Mucosa of rectum (tissue), 2 donors: ENCODE results near the gene RNF157.
"Not testable (repeated sequence)": the region's sequence is repeated elsewhere in the genome, so short reads cannot be mapped to it uniquely, and the experiment has no call there.

ENCODE experiments used
- H3K27ac ChIP-seq, 2 donors: one replicate each; pipeline ENCODE4 v1.7.0; 2013; ENCODE audit warnings: inconsistent platforms in 2 of 2, low read depth in 2 of 2, low read length in 2 of 2
- H3K27me3 ChIP-seq, 2 donors: one replicate each; pipeline ENCODE4 v1.7.0; 2013; ENCODE audit warnings: low read length in 2 of 2; ENCODE audit not compliant: control insufficient read depth in 2 of 2, insufficient read depth in 2 of 2
- H3K36me3 ChIP-seq, 2 donors: one replicate each; pipeline ENCODE4 v1.7.0; 2013; ENCODE audit warnings: low read length in 2 of 2; ENCODE audit not compliant: control insufficient read depth in 2 of 2, insufficient read depth in 2 of 2
- H3K4me1 ChIP-seq, 2 donors: one replicate each; pipeline ENCODE4 v1.7.0; 2013; ENCODE audit warnings: low read length in 2 of 2, mild to moderate bottlenecking in 1 of 2; ENCODE audit not compliant: control insufficient read depth in 2 of 2, insufficient read depth in 2 of 2
- H3K4me3 ChIP-seq, 2 donors: one replicate each; pipeline ENCODE4 v1.7.0; 2013; ENCODE audit warnings: low read length in 2 of 2
- H3K9ac ChIP-seq, 2 donors: one replicate each; pipeline ENCODE4 v1.7.0; 2013; ENCODE audit warnings: low read length in 2 of 2, low read depth in 1 of 2, mild to moderate bottlenecking in 1 of 2
- H3K9me3 ChIP-seq, 2 donors: one replicate each; pipeline ENCODE4 v1.7.0; 2013; ENCODE audit warnings: low read length in 2 of 2; ENCODE audit not compliant: control insufficient read depth in 2 of 2
- donor health status: healthy.
- donor health status: Normal muscosa, but diverticular disease.

The RNF157 gene

DNA sequence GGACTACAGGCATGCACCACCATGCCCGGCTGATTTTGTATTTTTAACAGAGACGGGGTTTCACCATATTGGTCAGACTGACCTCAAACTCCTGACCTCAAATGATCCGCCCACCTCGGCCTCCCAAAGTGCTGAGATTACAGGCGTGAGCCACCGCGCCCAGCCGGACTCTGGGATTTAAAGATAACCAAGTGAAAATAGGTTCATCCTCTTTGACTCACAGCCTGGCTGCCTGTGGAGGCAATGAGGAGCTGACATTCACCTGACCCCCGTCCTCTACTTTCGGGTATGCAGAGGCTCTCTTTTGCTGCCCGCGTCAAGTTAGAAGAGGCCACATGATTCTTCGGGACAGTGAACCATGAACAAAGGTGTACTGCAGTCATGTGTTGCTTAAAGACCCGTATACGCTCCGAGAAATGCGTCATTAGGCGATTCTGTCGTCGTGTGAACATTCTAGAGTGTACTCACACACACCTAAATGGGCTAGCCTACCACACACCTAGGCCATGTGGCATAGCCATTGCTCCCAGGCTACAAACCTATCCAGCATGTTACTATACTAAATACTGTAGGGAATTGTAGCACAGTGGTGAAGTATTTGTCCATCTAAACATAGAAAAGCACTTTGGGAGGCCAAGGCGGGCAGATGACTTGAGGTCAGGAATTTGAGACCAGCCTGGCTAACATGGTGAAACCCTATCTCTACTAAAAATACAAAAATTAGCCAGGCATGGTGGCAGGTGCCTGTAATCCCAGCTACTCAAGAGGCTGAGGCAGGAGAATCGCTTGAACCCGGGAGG lies 12.9 kb upstream of the RNF157 start:
- H3K4me3 ChIP-seq, H3K9me3 ChIP-seq, H3K9ac ChIP-seq, H3K27me3 ChIP-seq, H3K36me3 ChIP-seq: not testable (repeated sequence)
- peak overlapping the region; percentile 69 to 70 for H3K27ac ChIP-seq
- H3K4me1 ChIP-seq: peaks cover 10 to 17% of the 10 kb centered on the region in 2 donors

GRCh38 chr17:76252040-76252954 lies 12.0 kb upstream of the RNF157 start:
- H3K9ac ChIP-seq: no peak overlapping the region

DNA sequence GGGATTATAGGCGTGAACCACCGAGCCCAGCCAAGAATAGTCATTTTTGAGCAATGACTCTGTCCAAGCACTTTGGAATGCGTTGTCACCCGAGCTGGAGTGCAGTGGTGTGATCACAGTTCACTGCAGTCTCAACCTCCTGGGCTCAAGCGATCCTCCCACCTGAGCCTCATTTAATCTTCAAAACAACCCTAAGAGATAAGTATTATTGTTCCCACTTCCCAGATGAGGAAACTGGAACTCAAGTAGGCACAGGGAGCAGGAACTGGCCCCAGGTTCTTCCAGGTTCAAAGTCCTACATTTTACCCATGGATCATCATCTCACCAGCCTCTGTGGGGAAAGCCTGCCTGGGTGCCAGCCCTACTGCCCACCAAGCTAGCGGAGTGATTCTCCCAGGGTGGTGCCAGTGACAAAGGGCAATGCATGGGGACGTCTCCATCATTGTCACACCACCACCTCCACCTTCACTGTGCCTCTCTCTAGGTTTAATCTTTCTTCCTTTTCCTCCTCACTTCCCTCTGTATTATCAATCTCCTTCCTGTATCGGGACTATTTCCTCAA lies 11.3 kb upstream of the RNF157 start:
- Histone ChIP-seq H3K9ac (no peak overlapping the region), H3K4me1 (peaks cover 12 to 22% of the 10 kb centered on the region in 2 donors), H3K4me3 (no peak overlapping the region), H3K36me3 (no peaks in the 10 kb centered on the region), H3K9me3 (no peaks in the 10 kb centered on the region), H3K27me3 (no peaks in the 10 kb centered on the region), H3K27ac (peak overlapping the region; percentile 69 to 70)

More at GRCh38 chr17:76252040-76252954, 12.0 kb upstream of the RNF157 start:
- Histone ChIP-seq H3K4me3 (peak overlapping the region in 1 of 2 donors; percentile 28), H3K27ac (peak overlapping the region; percentile 69 to 70), H3K27me3 (no peaks in the 10 kb centered on the region), H3K4me1 (peaks cover 7 to 17% of the 10 kb centered on the region in 2 donors), H3K9me3 (no peaks in the 10 kb centered on the region), H3K36me3 (no peaks in the 10 kb centered on the region)

DNA sequence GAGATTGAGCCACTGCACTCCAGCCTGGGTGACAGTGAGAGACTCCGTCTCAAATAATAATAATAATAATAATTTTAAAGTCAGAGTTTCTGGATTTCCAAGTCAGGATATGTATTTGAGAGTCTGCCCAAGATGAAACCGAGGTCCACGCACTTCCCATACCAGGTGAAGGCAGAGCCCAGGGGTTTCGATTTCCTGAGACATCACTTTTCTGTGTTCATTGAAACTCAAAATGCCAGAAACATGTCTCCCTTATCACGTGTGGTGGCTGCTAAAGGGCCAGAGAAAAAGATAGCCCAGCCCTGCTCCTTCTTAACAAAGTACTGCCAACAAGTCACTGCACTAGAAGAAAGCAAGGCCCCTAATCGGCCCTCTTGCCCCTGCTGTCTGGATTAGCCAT lies 9.8 kb upstream of the RNF157 start:
- Histone ChIP-seq H3K27me3 (no peaks in the 10 kb centered on the region), H3K27ac (no peak overlapping the region), H3K4me1 (peaks cover 19 to 27% of the 10 kb centered on the region in 2 donors), H3K4me3 (no peak overlapping the region), H3K36me3 (no peaks in the 10 kb centered on the region), H3K9me3 (no peaks in the 10 kb centered on the region), H3K9ac (no peak overlapping the region)

GRCh38 chr17:76248013-76248782 lies 7.9 kb upstream of the RNF157 start:
- H3K27ac ChIP-seq: no peak overlapping the region
- no peaks in the 10 kb centered on the region for H3K36me3 ChIP-seq
- H3K9ac ChIP-seq: no peak overlapping the region
- H3K4me3 ChIP-seq: no peak overlapping the region
- H3K9me3 ChIP-seq: no peaks in the 10 kb centered on the region
- H3K4me1 ChIP-seq: peaks cover 18 to 28% of the 10 kb centered on the region in 2 donors
- no peaks in the 10 kb centered on the region for H3K27me3 ChIP-seq

DNA sequence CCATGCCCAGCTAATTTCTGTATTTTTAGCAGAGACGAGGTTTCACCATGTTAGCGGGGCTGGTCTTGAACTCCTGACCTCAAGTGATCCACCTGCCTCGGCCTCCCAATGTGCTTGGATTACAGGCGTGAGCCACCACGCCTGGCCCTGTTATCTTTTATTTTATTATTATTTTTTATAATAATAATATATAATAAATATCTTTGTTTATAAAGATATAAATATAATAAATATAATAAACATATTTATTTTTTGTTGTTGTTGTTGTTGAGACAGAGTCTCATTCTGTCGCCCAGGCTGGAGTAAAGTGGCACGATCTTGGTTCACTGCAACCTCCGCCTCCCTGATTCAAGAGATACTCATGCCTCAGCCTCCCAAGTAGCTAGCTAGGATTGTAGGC lies 7.0 kb upstream of the RNF157 start:
- H3K27me3 ChIP-seq: no peaks in the 10 kb centered on the region
- no peak overlapping the region for H3K4me3 ChIP-seq
- no peaks in the 10 kb centered on the region for H3K9me3 ChIP-seq
- H3K9ac ChIP-seq: no peak overlapping the region
- no peaks in the 10 kb centered on the region for H3K36me3 ChIP-seq
- H3K27ac ChIP-seq: no peak overlapping the region
- H3K4me1 ChIP-seq: peaks cover 15 to 23% of the 10 kb centered on the region in 2 donors

DNA sequence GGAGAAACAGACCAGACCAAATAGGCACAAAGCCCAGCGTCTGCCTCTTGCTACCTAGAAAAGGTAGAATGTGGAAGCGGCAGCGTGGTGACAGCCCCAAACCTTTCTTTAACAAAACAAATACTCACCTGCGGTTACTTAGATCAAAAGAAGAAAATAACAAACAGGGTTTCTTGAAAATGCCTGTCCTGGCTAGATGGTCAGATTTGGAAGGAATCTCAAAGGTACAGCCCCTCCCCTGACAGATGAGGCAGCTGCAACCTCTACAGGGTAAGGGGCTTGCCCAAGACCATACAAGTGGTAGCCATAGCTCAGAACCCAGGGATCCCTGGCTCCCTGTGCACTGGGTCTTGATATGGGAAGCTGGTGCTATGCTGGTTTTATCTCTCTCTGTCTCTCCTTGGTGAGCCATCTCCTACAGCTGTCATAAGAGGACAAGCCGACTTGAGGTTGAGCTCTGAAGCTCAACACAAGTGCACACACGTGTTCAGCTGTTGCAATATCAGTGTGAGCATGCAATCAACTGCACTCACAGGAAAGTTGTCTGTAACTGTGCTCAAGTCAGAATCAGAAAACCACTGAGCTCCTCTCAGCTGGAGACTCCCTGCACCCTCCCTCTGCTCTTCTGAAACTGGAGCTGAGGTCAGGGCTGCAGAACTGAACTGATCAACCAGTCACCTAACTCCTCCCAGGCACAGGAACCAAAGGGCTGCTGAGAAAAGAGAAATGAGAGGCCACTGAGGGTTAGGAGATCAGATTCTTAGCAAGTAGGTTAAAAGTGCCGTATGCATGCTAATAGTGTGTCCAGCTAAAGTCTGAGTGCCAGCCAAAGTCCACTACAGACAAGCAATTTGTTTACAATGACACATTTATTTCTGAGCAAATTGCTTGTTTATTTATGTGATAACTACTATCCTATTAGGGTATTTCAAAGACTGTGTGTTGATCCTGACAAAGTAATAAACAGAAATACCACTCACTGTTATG lies 6.1 kb upstream of the RNF157 start:
- peak overlapping the region in 1 of 2 donors; percentile 50 for H3K4me3 ChIP-seq
- H3K9ac ChIP-seq: peak overlapping the region in 1 of 2 donors; percentile 65

GRCh38 chr17:76244721-76245120 lies 4.4 kb upstream of the RNF157 start:
- not testable (repeated sequence) for H3K27me3 ChIP-seq, H3K9ac ChIP-seq, H3K36me3 ChIP-seq, H3K27ac ChIP-seq, H3K9me3 ChIP-seq, H3K4me3 ChIP-seq
- peaks cover 17 to 18% of the 10 kb centered on the region in 2 donors for H3K4me1 ChIP-seq

More for the DNA sequence above, 6.1 kb upstream of the RNF157 start:
- H3K4me1 ChIP-seq: peaks cover 15 to 21% of the 10 kb centered on the region in 2 donors
- H3K27ac ChIP-seq: peak overlapping the region; percentile 19 to 78
- no peaks in the 10 kb centered on the region for H3K36me3 ChIP-seq
- no peaks in the 10 kb centered on the region for H3K9me3 ChIP-seq
- no peaks in the 10 kb centered on the region for H3K27me3 ChIP-seq
